Panc1 (cell line): ENCODE data around the gene FLII.
A peak's percentile ranks its signal among the peaks of the same experiment; 100 is the strongest.

ENCODE experiments used
- CTCF ChIP-seq: fragments of 450-650 bp; IDR thresholded peaks from 2 replicates; pipeline ENCODE4 v1.5.1; 2017; ENCODE audit warnings: mild to moderate bottlenecking
- SIN3A ChIP-seq: IDR thresholded peaks from 2 replicates; pipeline ENCODE4 v1.6.1; 2012; ENCODE audit warnings: low read depth, mild to moderate bottlenecking, low read length, moderate library complexity, borderline replicate concordance; ENCODE audit not compliant: insufficient read depth

- TF ChIP-seq SIN3A (0 out of 2 replicates have a peak, but pooled peaks have one; percentile 3), CTCF (no peak)
Observed at GRCh38 chr17:18259621-18260331, 1.2 kb upstream of the FLII start.
